IPS-15b (cell line): Measurements from ENCODE around the gene ARHGEF18.
"Not testable (repeated sequence)": the region's sequence is repeated elsewhere in the genome, so short reads cannot be mapped to it uniquely, and the experiment has no call there.

Experiments
- H3K27me3 ChIP-seq: one replicate; pipeline ENCODE4 v1.6.1; 2013; ENCODE audit warnings: low read length; ENCODE audit not compliant: control insufficient read depth, insufficient read depth
- H3K36me3 ChIP-seq: one replicate; pipeline ENCODE4 v1.6.1; 2013; ENCODE audit warnings: low read length; ENCODE audit not compliant: control insufficient read depth, insufficient read depth
- H3K4me1 ChIP-seq: one replicate; pipeline ENCODE4 v1.6.1; 2013; ENCODE audit warnings: mild to moderate bottlenecking, low read length; ENCODE audit not compliant: control insufficient read depth, insufficient read depth
- H3K4me3 ChIP-seq: one replicate; pipeline ENCODE4 v1.5.1; 2013; ENCODE audit warnings: low read depth, low read length
- H3K9ac ChIP-seq: one replicate; pipeline ENCODE4 v1.6.1; 2013; ENCODE audit warnings: low read depth, mild to moderate bottlenecking, low read length
- H3K9me3 ChIP-seq: one replicate; pipeline ENCODE4 v1.6.1; 2013; ENCODE audit warnings: mild to moderate bottlenecking, low read length; ENCODE audit not compliant: control insufficient read depth, insufficient read depth

ARHGEF18 gene

GRCh38 chr19:7351861-7352260 lies 3.1 kb downstream of the ARHGEF18 start:
- H3K9ac ChIP-seq: no peak overlapping the region
- no peaks in the 10 kb centered on the region for H3K36me3 ChIP-seq
- no peaks in the 10 kb centered on the region for H3K4me1 ChIP-seq
- no peak overlapping the region for H3K4me3 ChIP-seq
- no peaks in the 10 kb centered on the region for H3K9me3 ChIP-seq
- H3K27me3 ChIP-seq: no peaks in the 10 kb centered on the region

GRCh38 chr19:7355151-7355820 lies 6.5 kb downstream of the ARHGEF18 start:
- Histone ChIP-seq H3K4me1 (no peaks in the 10 kb centered on the region), H3K36me3 (no peaks in the 10 kb centered on the region), H3K4me3 (no peak overlapping the region), H3K9ac (no peak overlapping the region), H3K9me3 (no peaks in the 10 kb centered on the region), H3K27me3 (no peaks in the 10 kb centered on the region)

- H3K9ac ChIP-seq: no peak overlapping the region
- no peaks in the 10 kb centered on the region for H3K9me3 ChIP-seq
- H3K36me3 ChIP-seq: no peaks in the 10 kb centered on the region
Observed at GRCh38 chr19:7355871-7356270, 7.1 kb downstream of the ARHGEF18 start.

GRCh38 chr19:7356899-7357627 lies 8.3 kb downstream of the ARHGEF18 start:
- Histone ChIP-seq H3K27me3 (no peaks in the 10 kb centered on the region), H3K4me3 (no peak overlapping the region), H3K4me1 (no peaks in the 10 kb centered on the region), H3K36me3 (no peaks in the 10 kb centered on the region), H3K9ac (no peak overlapping the region), H3K9me3 (no peaks in the 10 kb centered on the region)

More at GRCh38 chr19:7355871-7356270, 7.1 kb downstream of the ARHGEF18 start:
- H3K4me1 ChIP-seq: no peaks in the 10 kb centered on the region
- no peak overlapping the region for H3K4me3 ChIP-seq
- no peaks in the 10 kb centered on the region for H3K27me3 ChIP-seq

- Histone ChIP-seq H3K9ac (no peak overlapping the region), H3K9me3 (no peaks in the 10 kb centered on the region), H3K36me3 (no peaks in the 10 kb centered on the region), H3K4me1 (no peaks in the 10 kb centered on the region), H3K27me3 (peaks cover 6% of the 10 kb centered on the region), H3K4me3 (no peak overlapping the region)
Observed at GRCh38 chr19:7358102-7358597, 9.4 kb downstream of the ARHGEF18 start.

- no peaks in the 10 kb centered on the region for H3K9me3 ChIP-seq
- H3K4me3 ChIP-seq: no peak overlapping the region
- peaks cover 8% of the 10 kb centered on the region for H3K27me3 ChIP-seq
- no peaks in the 10 kb centered on the region for H3K4me1 ChIP-seq
- no peaks in the 10 kb centered on the region for H3K36me3 ChIP-seq
- no peak overlapping the region for H3K9ac ChIP-seq
Observed at GRCh38 chr19:7360393-7360984, 11.8 kb downstream of the ARHGEF18 start.

GRCh38 chr19:7363225-7363624 lies 14.5 kb downstream of the ARHGEF18 start:
- Histone ChIP-seq H3K4me3 (no peak overlapping the region), H3K9ac (no peak overlapping the region), H3K27me3 (peaks cover 8% of the 10 kb centered on the region), H3K36me3 (no peaks in the 10 kb centered on the region), H3K9me3 (no peaks in the 10 kb centered on the region), H3K4me1 (peaks cover under 1% of the 10 kb centered on the region)

- no peaks in the 10 kb centered on the region for H3K36me3 ChIP-seq
- peaks cover 8% of the 10 kb centered on the region for H3K27me3 ChIP-seq
Observed at GRCh38 chr19:7366701-7367420, 18.1 kb downstream of the ARHGEF18 start.

GRCh38 chr19:7368456-7368855 lies 19.7 kb downstream of the ARHGEF18 start:
- Histone ChIP-seq H3K4me1 (peaks cover 2% of the 10 kb centered on the region), H3K4me3 (no peak overlapping the region), H3K9me3 (no peaks in the 10 kb centered on the region), H3K27me3 (peaks cover 2% of the 10 kb centered on the region), H3K9ac (no peak overlapping the region), H3K36me3 (no peaks in the 10 kb centered on the region)

More at GRCh38 chr19:7366701-7367420, 18.1 kb downstream of the ARHGEF18 start:
- Histone ChIP-seq H3K9ac (no peak overlapping the region), H3K4me3 (no peak overlapping the region), H3K4me1 (peaks cover 2% of the 10 kb centered on the region), H3K9me3 (no peaks in the 10 kb centered on the region)

GRCh38 chr19:7368866-7369265 lies 20.1 kb downstream of the ARHGEF18 start:
- H3K36me3 ChIP-seq, H3K4me1 ChIP-seq, H3K27me3 ChIP-seq, H3K9me3 ChIP-seq, H3K9ac ChIP-seq, H3K4me3 ChIP-seq: not testable (repeated sequence)

- H3K4me3 ChIP-seq: no peak overlapping the region
- H3K9ac ChIP-seq: no peak overlapping the region
- no peaks in the 10 kb centered on the region for H3K36me3 ChIP-seq
- H3K9me3 ChIP-seq: no peaks in the 10 kb centered on the region
- H3K27me3 ChIP-seq: no peaks in the 10 kb centered on the region
- H3K4me1 ChIP-seq: peaks cover 2% of the 10 kb centered on the region
Observed at GRCh38 chr19:7370546-7370945, 21.8 kb downstream of the ARHGEF18 start.
